GM23338 (cell line): Measurements from ENCODE around the gene MED1. TPM values are rescaled to one million over a fixed set of nuclear protein-coding genes. Genes with fewer than 3 reads are reported as not detected.

Source experiments
- ATAC-seq: fragments of 200-7000 bp; cut with Tn5 transposase; 3 replicates; pipeline ENCODE4 v1.9.1; 2020
- DNase-seq: peaks from one replicate; pipeline ENCODE4 v3.0.0-alpha.2; 2015; ENCODE audit warnings: low spot score
- H2AFZ ChIP-seq: fragments of 200-600 bp; sonication (generic); 2 replicates; pipeline ENCODE4 v1.8.0; 2016; ENCODE audit warnings: antibody characterized with exemption, mild to moderate bottlenecking, moderate library complexity
- H3F3A ChIP-seq: fragments of 200-600 bp; sonication (generic); replicated peaks from 2 replicates; pipeline ENCODE4 v1.8.0; 2017; ENCODE audit warnings: antibody characterized with exemption, mixed run types, low read depth
- H3K27ac ChIP-seq: fragments of 200-600 bp; sonication (generic); 2 replicates; pipeline ENCODE4 v1.6.1; 2016; ENCODE audit warnings: low read depth
- H3K27me3 ChIP-seq: fragments of 200-600 bp; sonication (generic); 2 replicates; pipeline ENCODE4 v1.8.0; 2016; ENCODE audit warnings: mild to moderate bottlenecking, mixed run types, moderate library complexity; ENCODE audit not compliant: insufficient read depth
- H3K36me3 ChIP-seq: fragments of 200-600 bp; sonication (generic); 2 replicates; pipeline ENCODE4 v1.8.0; 2016; ENCODE audit warnings: mild to moderate bottlenecking; ENCODE audit not compliant: insufficient read depth
- H3K4me1 ChIP-seq: fragments of 200-600 bp; sonication (generic); 2 replicates; pipeline ENCODE4 v1.8.0; 2016; ENCODE audit warnings: mild to moderate bottlenecking, moderate library complexity; ENCODE audit not compliant: insufficient read depth
- H3K4me2 ChIP-seq: fragments of 200-600 bp; sonication (generic); 2 replicates; pipeline ENCODE4 v1.7.1; 2017; ENCODE audit warnings: mixed run types
- H3K4me3 ChIP-seq: fragments of 200-600 bp; sonication (generic); 2 replicates; pipeline ENCODE4 v1.6.1; 2016; ENCODE audit warnings: mixed run types
- H3K79me2 ChIP-seq: fragments of 200-600 bp; sonication (generic); replicated peaks from 2 replicates; pipeline ENCODE4 v1.8.0; 2017; ENCODE audit warnings: mild to moderate bottlenecking; ENCODE audit not compliant: insufficient read depth
- H3K9me2 ChIP-seq: fragments of 200-600 bp; sonication (generic); 2 replicates; pipeline ENCODE4 v1.8.0; 2017; ENCODE audit not compliant: insufficient read depth
- H4K20me1 ChIP-seq: fragments of 200-600 bp; sonication (generic); replicated peaks from 2 replicates; pipeline ENCODE4 v1.8.0; 2017; ENCODE audit warnings: mild to moderate bottlenecking; ENCODE audit not compliant: insufficient read depth
- H3K27ac Mint-ChIP-seq: 2 replicates; pipeline ENCODE4 v1.8.0; 2020; ENCODE audit warnings: inconsistent platforms, mild to moderate bottlenecking, moderate library complexity, mixed read lengths
- H3K27me3 Mint-ChIP-seq: 3 replicates; pipeline ENCODE4 v1.8.0; 2022; ENCODE audit warnings: low read depth, mild to moderate bottlenecking, moderate library complexity, mixed read lengths, inconsistent platforms; ENCODE audit not compliant: insufficient read depth, poor library complexity
- H3K36me3 Mint-ChIP-seq: 3 replicates; pipeline ENCODE4 v1.8.0; 2021; ENCODE audit warnings: low read depth, mild to moderate bottlenecking, inconsistent platforms, moderate library complexity, mixed read lengths
- H3K4me1 Mint-ChIP-seq: 3 replicates; pipeline ENCODE4 v1.8.0; 2020; ENCODE audit warnings: mild to moderate bottlenecking, inconsistent platforms, mixed read lengths
- H3K4me3 Mint-ChIP-seq: 3 replicates; pipeline ENCODE4 v1.8.0; 2021; ENCODE audit warnings: moderate library complexity, mild to moderate bottlenecking, inconsistent platforms, mixed read lengths
- H3K9me3 Mint-ChIP-seq: 3 replicates; pipeline ENCODE4 v1.8.0; 2020; ENCODE audit warnings: moderate library complexity, mild to moderate bottlenecking, inconsistent platforms, mixed read lengths
- CREB1 ChIP-seq: fragments of 250-450 bp; sonication (Bioruptor Pico); IDR thresholded peaks from 2 replicates; pipeline ENCODE4 v1.5.0; 2020; ENCODE audit warnings: low read depth, mild to moderate bottlenecking, moderate library complexity
- EZH2phosphoT487 ChIP-seq: fragments of 200-600 bp; sonication (generic); IDR thresholded peaks from one replicate; pipeline ENCODE4 v1.8.1; 2018; ENCODE audit warnings: antibody characterized with exemption; ENCODE audit not compliant: unreplicated experiment
- JUNB ChIP-seq: IDR thresholded peaks from one replicate; pipeline ENCODE4 v1.6.1; 2016; ENCODE audit warnings: antibody characterized with exemption; ENCODE audit not compliant: unreplicated experiment
- NANOG ChIP-seq: IDR thresholded peaks from 2 replicates; pipeline ENCODE4 v1.6.1; 2016; ENCODE audit warnings: antibody characterized with exemption, borderline replicate concordance
- POLR2AphosphoS5 ChIP-seq: IDR thresholded peaks from 2 replicates; pipeline ENCODE4 v1.6.1; 2016; ENCODE audit warnings: antibody characterized with exemption, low read depth
- STAT1 ChIP-seq: IDR thresholded peaks from one replicate; pipeline ENCODE4 v1.6.1; 2016; ENCODE audit warnings: antibody characterized with exemption; ENCODE audit not compliant: unreplicated experiment
- ZNF114 ChIP-seq: fragments of 250-450 bp; sonication (Bioruptor Pico); IDR thresholded peaks from 2 replicates; pipeline ENCODE4 v1.5.0; 2020; ENCODE audit warnings: mild to moderate bottlenecking, moderate library complexity
- polyA plus RNA-seq: library from polyadenylated mRNA; unstranded; fragments of >200 nt; fragmentation: Nextera tagmentation; extraction: Ambion mirVana; gene quantifications from 2 replicates; pipeline ENCODE4 v1.2.1, GENCODE V29; 2016
- total RNA-seq: library from RNA; depleted of rRNA; stranded (reverse); fragments of >200 nt; shearing (Covaris generic); gene quantifications from 2 replicates; pipeline ENCODE4 v1.2.3, GENCODE V29; 2014
- TF ChIP-seq, protein P1 (sequence below): IDR thresholded peaks from 2 replicates; pipeline ENCODE4 v1.6.1; 2016; ENCODE audit warnings: antibody characterized with exemption
- TF ChIP-seq, protein P2 (sequence below): fragments of 250-450 bp; sonication (Bioruptor Pico); IDR thresholded peaks from 2 replicates; pipeline ENCODE4 v1.5.0; 2020; ENCODE audit warnings: mild to moderate bottlenecking, moderate library complexity
- TF ChIP-seq, protein P3 (sequence below), 2 experiments: fragments of 200-600 bp in 1 of 2; sonication (generic) in 1 of 2; conservative IDR thresholded peaks; 2 replicates each; pipeline versions ENCODE4 v1.5.1 to v1.6.1; 2016 to 2017; ENCODE audit warnings: antibody characterized with exemption in 2 of 2, low read depth in 2 of 2, mild to moderate bottlenecking in 2 of 2, moderate library complexity in 1 of 2

Gene MED1
- total and polyA plus RNA-seq, 2 experiments from 2014 or later, result 19.0 to 42.3 TPM

DNA sequence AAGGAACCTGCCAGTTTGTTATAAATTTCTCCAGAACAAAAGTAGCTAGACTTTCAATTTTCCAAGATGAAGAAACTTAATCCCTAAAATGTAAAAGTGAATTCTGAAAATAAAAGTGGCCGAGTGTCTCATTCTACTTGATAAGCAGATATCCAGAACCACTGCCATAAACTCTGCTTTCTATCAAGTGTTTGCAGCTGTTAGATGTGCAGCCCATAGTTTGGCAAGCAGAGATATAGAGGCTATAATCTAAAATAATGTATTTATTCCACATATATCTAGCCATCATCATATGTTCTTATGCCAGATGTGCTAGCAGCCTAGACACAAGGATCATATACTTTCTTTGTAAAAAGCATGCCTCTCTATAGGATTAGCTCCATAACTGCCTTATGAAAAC lies 34.9 kb downstream of the MED1 start:
- no peak overlapping the region for H3K4me3 ChIP-seq

DNA sequence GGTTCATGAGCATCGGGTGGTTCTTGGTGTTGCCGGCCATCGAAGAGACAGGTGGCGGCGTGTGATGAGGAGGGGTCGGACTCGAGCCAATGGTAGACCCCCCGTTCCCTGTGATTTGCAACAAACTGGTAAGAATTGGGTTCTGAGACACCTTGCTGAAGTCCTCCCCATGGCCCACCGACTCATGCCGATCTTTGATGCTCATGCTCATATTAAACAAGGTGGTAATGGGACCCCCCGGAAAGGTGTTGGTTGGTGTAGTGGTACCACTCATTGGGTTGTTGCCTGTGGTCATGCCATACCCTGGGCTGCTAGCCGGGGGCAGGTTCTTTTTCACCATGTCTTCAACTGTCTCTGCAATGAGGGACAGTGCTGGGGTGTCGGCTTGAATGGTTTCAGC lies 40.8 kb downstream of the MED1 start:
- peaks cover 49% of the 10 kb centered on the region for H3K36me3 ChIP-seq
- no peaks in the 10 kb centered on the region for H3K79me2 ChIP-seq
- no peak for DNase-seq
- peaks cover 9% of the 10 kb centered on the region for H4K20me1 ChIP-seq
- H3K4me1 ChIP-seq, result no peaks in the 10 kb centered on the region
- H3K9me3 Mint-ChIP-seq, result no peaks in the 10 kb centered on the region; the same call in 2 of the 3 replicates
- H3K4me1 Mint-ChIP-seq, result peaks cover 6% of the 10 kb centered on the region
- H3K36me3 Mint-ChIP-seq, result peaks cover 69% of the 10 kb centered on the region
- no peak for ATAC-seq
- H3K27me3 ChIP-seq, result no peaks in the 10 kb centered on the region
- no peak overlapping the region for H3K4me3 Mint-ChIP-seq
- no peaks in the 10 kb centered on the region for H3K9me2 ChIP-seq
- H3K27ac Mint-ChIP-seq, result no peak overlapping the region
- no peak overlapping the region for H2AFZ ChIP-seq
- H3K27me3 Mint-ChIP-seq, result no peaks in the 10 kb centered on the region
- H3K4me2 ChIP-seq, result no peak overlapping the region
- H3K4me3 ChIP-seq, result no peak overlapping the region
- no peak overlapping the region for H3K27ac ChIP-seq
- no peaks in the 10 kb centered on the region for H3F3A ChIP-seq
- TF ChIP-seq, protein P1, sequence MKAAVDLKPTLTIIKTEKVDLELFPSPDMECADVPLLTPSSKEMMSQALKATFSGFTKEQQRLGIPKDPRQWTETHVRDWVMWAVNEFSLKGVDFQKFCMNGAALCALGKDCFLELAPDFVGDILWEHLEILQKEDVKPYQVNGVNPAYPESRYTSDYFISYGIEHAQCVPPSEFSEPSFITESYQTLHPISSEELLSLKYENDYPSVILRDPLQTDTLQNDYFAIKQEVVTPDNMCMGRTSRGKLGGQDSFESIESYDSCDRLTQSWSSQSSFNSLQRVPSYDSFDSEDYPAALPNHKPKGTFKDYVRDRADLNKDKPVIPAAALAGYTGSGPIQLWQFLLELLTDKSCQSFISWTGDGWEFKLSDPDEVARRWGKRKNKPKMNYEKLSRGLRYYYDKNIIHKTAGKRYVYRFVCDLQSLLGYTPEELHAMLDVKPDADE, result no peak
- no peak for TF ChIP-seq EZH2phosphoT487
- TF ChIP-seq JUNB, result no peak
- no peak for TF ChIP-seq ZNF114 (CRISPR knock-in tag)
- TF ChIP-seq, protein P2, sequence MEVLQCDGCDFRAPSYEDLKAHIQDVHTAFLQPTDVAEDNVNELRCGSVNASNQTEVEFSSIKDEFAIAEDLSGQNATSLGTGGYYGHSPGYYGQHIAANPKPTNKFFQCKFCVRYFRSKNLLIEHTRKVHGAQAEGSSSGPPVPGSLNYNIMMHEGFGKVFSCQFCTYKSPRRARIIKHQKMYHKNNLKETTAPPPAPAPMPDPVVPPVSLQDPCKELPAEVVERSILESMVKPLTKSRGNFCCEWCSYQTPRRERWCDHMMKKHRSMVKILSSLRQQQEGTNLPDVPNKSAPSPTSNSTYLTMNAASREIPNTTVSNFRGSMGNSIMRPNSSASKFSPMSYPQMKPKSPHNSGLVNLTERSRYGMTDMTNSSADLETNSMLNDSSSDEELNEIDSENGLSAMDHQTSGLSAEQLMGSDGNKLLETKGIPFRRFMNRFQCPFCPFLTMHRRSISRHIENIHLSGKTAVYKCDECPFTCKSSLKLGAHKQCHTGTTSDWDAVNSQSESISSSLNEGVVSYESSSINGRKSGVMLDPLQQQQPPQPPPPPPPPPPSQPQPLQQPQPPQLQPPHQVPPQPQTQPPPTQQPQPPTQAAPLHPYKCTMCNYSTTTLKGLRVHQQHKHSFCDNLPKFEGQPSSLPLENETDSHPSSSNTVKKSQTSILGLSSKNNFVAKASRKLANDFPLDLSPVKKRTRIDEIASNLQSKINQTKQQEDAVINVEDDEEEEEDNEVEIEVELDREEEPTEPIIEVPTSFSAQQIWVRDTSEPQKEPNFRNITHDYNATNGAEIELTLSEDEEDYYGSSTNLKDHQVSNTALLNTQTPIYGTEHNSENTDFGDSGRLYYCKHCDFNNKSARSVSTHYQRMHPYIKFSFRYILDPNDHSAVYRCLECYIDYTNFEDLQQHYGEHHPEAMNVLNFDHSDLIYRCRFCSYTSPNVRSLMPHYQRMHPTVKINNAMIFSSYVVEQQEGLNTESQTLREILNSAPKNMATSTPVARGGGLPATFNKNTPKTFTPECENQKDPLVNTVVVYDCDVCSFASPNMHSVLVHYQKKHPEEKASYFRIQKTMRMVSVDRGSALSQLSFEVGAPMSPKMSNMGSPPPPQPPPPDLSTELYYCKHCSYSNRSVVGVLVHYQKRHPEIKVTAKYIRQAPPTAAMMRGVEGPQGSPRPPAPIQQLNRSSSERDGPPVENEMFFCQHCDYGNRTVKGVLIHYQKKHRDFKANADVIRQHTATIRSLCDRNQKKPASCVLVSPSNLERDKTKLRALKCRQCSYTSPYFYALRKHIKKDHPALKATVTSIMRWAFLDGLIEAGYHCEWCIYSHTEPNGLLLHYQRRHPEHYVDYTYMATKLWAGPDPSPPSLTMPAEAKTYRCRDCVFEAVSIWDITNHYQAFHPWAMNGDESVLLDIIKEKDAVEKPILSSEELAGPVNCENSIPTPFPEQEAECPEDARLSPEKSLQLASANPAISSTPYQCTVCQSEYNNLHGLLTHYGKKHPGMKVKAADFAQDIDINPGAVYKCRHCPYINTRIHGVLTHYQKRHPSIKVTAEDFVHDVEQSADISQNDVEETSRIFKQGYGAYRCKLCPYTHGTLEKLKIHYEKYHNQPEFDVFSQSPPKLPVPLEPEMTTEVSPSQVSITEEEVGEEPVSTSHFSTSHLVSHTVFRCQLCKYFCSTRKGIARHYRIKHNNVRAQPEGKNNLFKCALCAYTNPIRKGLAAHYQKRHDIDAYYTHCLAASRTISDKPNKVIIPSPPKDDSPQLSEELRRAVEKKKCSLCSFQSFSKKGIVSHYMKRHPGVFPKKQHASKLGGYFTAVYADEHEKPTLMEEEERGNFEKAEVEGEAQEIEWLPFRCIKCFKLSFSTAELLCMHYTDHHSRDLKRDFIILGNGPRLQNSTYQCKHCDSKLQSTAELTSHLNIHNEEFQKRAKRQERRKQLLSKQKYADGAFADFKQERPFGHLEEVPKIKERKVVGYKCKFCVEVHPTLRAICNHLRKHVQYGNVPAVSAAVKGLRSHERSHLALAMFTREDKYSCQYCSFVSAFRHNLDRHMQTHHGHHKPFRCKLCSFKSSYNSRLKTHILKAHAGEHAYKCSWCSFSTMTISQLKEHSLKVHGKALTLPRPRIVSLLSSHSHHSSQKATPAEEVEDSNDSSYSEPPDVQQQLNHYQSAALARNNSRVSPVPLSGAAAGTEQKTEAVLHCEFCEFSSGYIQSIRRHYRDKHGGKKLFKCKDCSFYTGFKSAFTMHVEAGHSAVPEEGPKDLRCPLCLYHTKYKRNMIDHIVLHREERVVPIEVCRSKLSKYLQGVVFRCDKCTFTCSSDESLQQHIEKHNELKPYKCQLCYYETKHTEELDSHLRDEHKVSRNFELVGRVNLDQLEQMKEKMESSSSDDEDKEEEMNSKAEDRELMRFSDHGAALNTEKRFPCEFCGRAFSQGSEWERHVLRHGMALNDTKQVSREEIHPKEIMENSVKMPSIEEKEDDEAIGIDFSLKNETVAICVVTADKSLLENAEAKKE (CRISPR knock-in tag), result no peak
- no peak for TF ChIP-seq NANOG
- TF ChIP-seq, protein P3, sequence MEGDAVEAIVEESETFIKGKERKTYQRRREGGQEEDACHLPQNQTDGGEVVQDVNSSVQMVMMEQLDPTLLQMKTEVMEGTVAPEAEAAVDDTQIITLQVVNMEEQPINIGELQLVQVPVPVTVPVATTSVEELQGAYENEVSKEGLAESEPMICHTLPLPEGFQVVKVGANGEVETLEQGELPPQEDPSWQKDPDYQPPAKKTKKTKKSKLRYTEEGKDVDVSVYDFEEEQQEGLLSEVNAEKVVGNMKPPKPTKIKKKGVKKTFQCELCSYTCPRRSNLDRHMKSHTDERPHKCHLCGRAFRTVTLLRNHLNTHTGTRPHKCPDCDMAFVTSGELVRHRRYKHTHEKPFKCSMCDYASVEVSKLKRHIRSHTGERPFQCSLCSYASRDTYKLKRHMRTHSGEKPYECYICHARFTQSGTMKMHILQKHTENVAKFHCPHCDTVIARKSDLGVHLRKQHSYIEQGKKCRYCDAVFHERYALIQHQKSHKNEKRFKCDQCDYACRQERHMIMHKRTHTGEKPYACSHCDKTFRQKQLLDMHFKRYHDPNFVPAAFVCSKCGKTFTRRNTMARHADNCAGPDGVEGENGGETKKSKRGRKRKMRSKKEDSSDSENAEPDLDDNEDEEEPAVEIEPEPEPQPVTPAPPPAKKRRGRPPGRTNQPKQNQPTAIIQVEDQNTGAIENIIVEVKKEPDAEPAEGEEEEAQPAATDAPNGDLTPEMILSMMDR (conservative IDR thresholded peaks at IDR 0.05; ENCODE audit: low read depth in 2 of 2), result no peak
- no peak for TF ChIP-seq POLR2AphosphoS5
- TF ChIP-seq CREB1 (CRISPR knock-in tag), result no peak
- TF ChIP-seq STAT1, result no peak

More for the DNA sequence above, 34.9 kb downstream of the MED1 start:
- Mint-ChIP-seq H3K27ac (no peak overlapping the region), H3K4me1 (no peaks in the 10 kb centered on the region), H3K4me3 (no peak overlapping the region), H3K27me3 (peaks cover 2% of the 10 kb centered on the region), H3K9me3 (no peaks in the 10 kb centered on the region), H3K36me3 (peaks cover 74% of the 10 kb centered on the region)
- DNase-seq, result no peak
- H3K27me3 ChIP-seq, result no peaks in the 10 kb centered on the region
- H2AFZ ChIP-seq, result no peak overlapping the region
- peaks cover 6% of the 10 kb centered on the region; the same call in 1 of the 2 replicates for H4K20me1 ChIP-seq
- no peak overlapping the region for H3K4me2 ChIP-seq
- no peaks in the 10 kb centered on the region for H3K79me2 ChIP-seq
- H3F3A ChIP-seq, result peaks cover 6% of the 10 kb centered on the region; the same call in 1 of the 2 replicates
- TF ChIP-seq, protein P3 (conservative IDR thresholded peaks at IDR 0.05; ENCODE audit: low read depth in 2 of 2), result no peak
- H3K4me1 ChIP-seq, result no peaks in the 10 kb centered on the region
- no peaks in the 10 kb centered on the region for H3K9me2 ChIP-seq
- H3K27ac ChIP-seq, result no peak overlapping the region
- no peak for ATAC-seq
- H3K36me3 ChIP-seq, result peaks cover 53% of the 10 kb centered on the region
